Ascending aorta (tissue), 2 donors: Measurements from ENCODE around the gene FAM168A. TPM values are rescaled to one million over a fixed set of nuclear protein-coding genes. Genes with fewer than 3 reads are reported as not detected.

Source experiments
- DNase-seq, 2 donors: peaks; one replicate each; pipeline ENCODE4 v3.0.0-alpha.2; 2019; ENCODE audit warnings: low spot score in 2 of 2
- H3K27ac ChIP-seq, 2 donors: fragments of 200-600 bp; sonication (generic); one replicate each; pipeline ENCODE4 v1.5.1; 2016 to 2017; ENCODE audit warnings: mild to moderate bottlenecking in 1 of 2
- H3K27me3 ChIP-seq: fragments of 200-600 bp; sonication (generic); one replicate; pipeline ENCODE4 v1.5.1; 2017
- H3K36me3 ChIP-seq, 2 donors: fragments of 200-600 bp; sonication (generic); one replicate each; pipeline ENCODE4 v1.5.1; 2016
- H3K4me1 ChIP-seq, 2 donors: fragments of 200-600 bp; sonication (generic); one replicate each; pipeline ENCODE4 v1.5.1; 2016 to 2017; ENCODE audit warnings: mild to moderate bottlenecking in 1 of 2
- H3K4me3 ChIP-seq, 2 donors: fragments of 200-600 bp; sonication (generic); one replicate each; pipeline ENCODE4 v1.5.1; 2016 to 2017; ENCODE audit warnings: mild to moderate bottlenecking in 1 of 2
- H3K9me3 ChIP-seq, 2 donors: fragments of 200-600 bp; sonication (generic); one replicate each; pipeline ENCODE4 v1.5.1; 2016
- intact Hi-C: fragments of 100-400 bp; cut with DNase I; formaldehyde crosslinking; loops from one replicate; pipeline ENCODE4 v1.15.1; 2023
- total RNA-seq: library from RNA; depleted of rRNA; stranded (reverse); fragments of >200 nt; gene quantifications from one replicate; pipeline ENCODE4 v1.1.0, GENCODE V29; 2016
- TF ChIP-seq, protein P1 (sequence below), 3 experiments: fragments of 200-600 bp in 2 of 3; fragments of 450-650 bp in 1 of 3; sonication (generic) in 2 of 3; IDR thresholded peaks; one replicate each; pipeline ENCODE4 v1.5.1; 2016 to 2019; ENCODE audit warnings: antibody characterized with exemption in 3 of 3, mild to moderate bottlenecking in 1 of 3, moderate library complexity in 1 of 3

Gene FAM168A
- total RNA-seq, 1 donor from 2014 or later: 44.1 TPM

GRCh38 chr11:73564903-73565302 lies 33.0 kb downstream of the FAM168A start:
- TF ChIP-seq, protein P1, sequence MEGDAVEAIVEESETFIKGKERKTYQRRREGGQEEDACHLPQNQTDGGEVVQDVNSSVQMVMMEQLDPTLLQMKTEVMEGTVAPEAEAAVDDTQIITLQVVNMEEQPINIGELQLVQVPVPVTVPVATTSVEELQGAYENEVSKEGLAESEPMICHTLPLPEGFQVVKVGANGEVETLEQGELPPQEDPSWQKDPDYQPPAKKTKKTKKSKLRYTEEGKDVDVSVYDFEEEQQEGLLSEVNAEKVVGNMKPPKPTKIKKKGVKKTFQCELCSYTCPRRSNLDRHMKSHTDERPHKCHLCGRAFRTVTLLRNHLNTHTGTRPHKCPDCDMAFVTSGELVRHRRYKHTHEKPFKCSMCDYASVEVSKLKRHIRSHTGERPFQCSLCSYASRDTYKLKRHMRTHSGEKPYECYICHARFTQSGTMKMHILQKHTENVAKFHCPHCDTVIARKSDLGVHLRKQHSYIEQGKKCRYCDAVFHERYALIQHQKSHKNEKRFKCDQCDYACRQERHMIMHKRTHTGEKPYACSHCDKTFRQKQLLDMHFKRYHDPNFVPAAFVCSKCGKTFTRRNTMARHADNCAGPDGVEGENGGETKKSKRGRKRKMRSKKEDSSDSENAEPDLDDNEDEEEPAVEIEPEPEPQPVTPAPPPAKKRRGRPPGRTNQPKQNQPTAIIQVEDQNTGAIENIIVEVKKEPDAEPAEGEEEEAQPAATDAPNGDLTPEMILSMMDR (IDR thresholded peaks at IDR 0.05): no peak
- Histone ChIP-seq H3K4me3 (no peak overlapping the region), H3K4me1 (no peaks in the 10 kb centered on the region), H3K27me3 (no peaks in the 10 kb centered on the region), H3K36me3 (no peaks in the 10 kb centered on the region), H3K9me3 (no peaks in the 10 kb centered on the region), H3K27ac (no peak overlapping the region)
- DNase-seq: no peak
- intact Hi-C loops: no loop called here

DNA sequence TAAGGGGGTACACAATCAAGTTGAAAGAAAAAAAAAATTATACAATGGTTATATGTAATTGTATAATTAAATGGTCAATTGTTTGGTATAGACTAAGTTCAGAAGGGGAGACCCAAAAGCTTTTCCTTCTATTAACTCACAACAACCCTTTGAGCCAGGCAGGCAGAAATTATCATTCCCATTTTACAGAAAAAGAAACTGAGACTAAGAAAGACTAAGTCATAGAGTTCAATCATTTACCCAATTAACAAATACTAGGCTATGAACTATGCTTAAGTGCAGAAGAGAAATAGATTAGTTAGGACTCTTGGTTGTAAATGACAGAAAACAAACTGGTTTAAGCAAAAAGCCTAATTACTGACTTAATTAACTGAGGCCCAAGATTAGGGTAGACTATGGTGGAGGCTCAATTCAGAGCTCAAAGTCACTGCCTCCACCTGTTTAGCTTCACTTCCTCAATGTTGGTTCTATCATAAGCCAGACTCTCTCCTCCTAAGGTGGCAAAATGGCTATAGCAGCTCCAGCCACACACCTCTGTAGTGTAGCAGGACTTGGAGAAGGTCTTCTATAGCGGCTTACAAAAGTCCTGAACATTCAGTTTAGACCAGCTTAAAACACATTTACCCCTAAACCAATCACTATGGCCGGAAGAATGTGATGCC lies 34.2 kb downstream of the FAM168A start:
- H3K36me3 ChIP-seq: no peaks in the 10 kb centered on the region
- no peak for DNase-seq
- no peak overlapping the region for H3K27ac ChIP-seq
- H3K4me1 ChIP-seq: no peaks in the 10 kb centered on the region
- H3K27me3 ChIP-seq: no peaks in the 10 kb centered on the region
- H3K9me3 ChIP-seq: no peaks in the 10 kb centered on the region
- TF ChIP-seq, protein P1 (IDR thresholded peaks at IDR 0.05): no peak
- intact Hi-C loops: no loop called here
- no peak overlapping the region for H3K4me3 ChIP-seq

DNA sequence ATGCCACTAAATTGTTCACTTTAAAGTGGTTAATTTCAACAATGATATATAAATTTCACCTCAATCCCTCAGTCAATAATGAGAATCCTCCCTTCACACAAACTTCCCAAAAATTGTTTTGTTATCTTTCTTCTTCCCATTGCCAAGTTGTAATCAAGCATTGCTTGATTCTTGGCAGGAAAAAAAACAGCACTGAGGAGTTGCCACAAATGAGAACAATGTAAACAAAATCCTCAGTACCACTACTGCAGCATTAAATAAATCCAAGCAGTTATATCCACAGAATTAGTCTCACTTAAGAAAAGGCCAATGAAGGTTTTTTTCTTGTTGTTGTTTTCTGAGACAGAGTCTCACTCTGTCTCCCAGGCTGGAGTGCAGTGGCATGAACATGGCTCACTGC lies 38.2 kb downstream of the FAM168A start:
- Histone ChIP-seq H3K4me1 (no peaks in the 10 kb centered on the region), H3K27ac (no peak overlapping the region), H3K9me3 (no peaks in the 10 kb centered on the region), H3K36me3 (no peaks in the 10 kb centered on the region), H3K27me3 (no peaks in the 10 kb centered on the region), H3K4me3 (no peak overlapping the region)
- TF ChIP-seq, protein P1 (IDR thresholded peaks at IDR 0.05): no peak
- DNase-seq: no peak
- intact Hi-C loops: no loop called here

DNA sequence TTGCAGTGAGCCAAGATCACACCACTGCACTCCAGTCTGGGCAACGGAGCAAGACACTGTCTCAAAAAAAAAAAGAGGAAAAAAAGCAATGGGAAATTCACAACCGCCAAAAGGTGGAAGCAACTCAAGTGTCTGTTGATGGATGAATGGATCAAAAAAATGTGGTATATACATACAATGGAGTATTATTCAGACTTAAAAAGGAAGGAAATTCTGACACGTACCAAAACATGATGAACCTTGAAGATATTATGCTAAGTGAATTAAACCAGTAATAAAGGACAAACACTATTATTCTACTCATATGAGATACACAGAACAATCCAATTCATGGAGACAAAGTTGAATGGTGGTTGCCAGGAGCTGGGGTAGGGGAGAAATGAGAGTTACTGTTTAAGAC lies 40.9 kb downstream of the FAM168A start:
- H3K27me3 ChIP-seq: no peaks in the 10 kb centered on the region
- no peaks in the 10 kb centered on the region for H3K4me1 ChIP-seq
- no peaks in the 10 kb centered on the region for H3K36me3 ChIP-seq
- no peak overlapping the region for H3K4me3 ChIP-seq
- no peak for DNase-seq
- TF ChIP-seq, protein P1 (IDR thresholded peaks at IDR 0.05): no peak
- H3K9me3 ChIP-seq: no peaks in the 10 kb centered on the region
- no peak overlapping the region for H3K27ac ChIP-seq
- intact Hi-C loops: no loop called here

GRCh38 chr11:73555615-73556014 lies 42.3 kb downstream of the FAM168A start:
- intact Hi-C loops: no loop called here
- DNase-seq: no peak
- no peaks in the 10 kb centered on the region for H3K4me1 ChIP-seq
- no peak overlapping the region for H3K4me3 ChIP-seq
- no peaks in the 10 kb centered on the region for H3K9me3 ChIP-seq
- no peaks in the 10 kb centered on the region for H3K27me3 ChIP-seq
- TF ChIP-seq, protein P1 (IDR thresholded peaks at IDR 0.05): no peak
- no peaks in the 10 kb centered on the region for H3K36me3 ChIP-seq
- H3K27ac ChIP-seq: no peak overlapping the region
